HEK293T (cell line): Measurements from ENCODE around the gene RNF32.
"Not testable (repeated sequence)": the region's sequence is repeated elsewhere in the genome, so short reads cannot be mapped to it uniquely, and the experiment has no call there.

Experiments
- ARNT ChIP-seq: fragments of 450-650 bp; IDR thresholded peaks from 2 replicates; pipeline ENCODE4 v1.6.1; 2017; ENCODE audit warnings: mild to moderate bottlenecking
- BHLHE40 ChIP-seq: fragments of 450-650 bp; IDR thresholded peaks from 2 replicates; pipeline ENCODE4 v1.6.1; 2016; ENCODE audit warnings: mild to moderate bottlenecking, moderate library complexity, borderline replicate concordance
- CTBP1 ChIP-seq: fragments of 450-650 bp; IDR thresholded peaks from 2 replicates; pipeline ENCODE4 v1.6.1; 2016; ENCODE audit warnings: borderline replicate concordance
- FOXA1 ChIP-seq: fragments of 450-650 bp; IDR thresholded peaks from 2 replicates; pipeline ENCODE4 v1.6.1; 2016; ENCODE audit warnings: mild to moderate bottlenecking
- FOXK2 ChIP-seq: fragments of 450-650 bp; IDR thresholded peaks from 2 replicates; pipeline ENCODE4 v1.6.1; 2016; ENCODE audit warnings: mild to moderate bottlenecking
- FOXM1 ChIP-seq: fragments of 450-650 bp; IDR thresholded peaks from 2 replicates; pipeline ENCODE4 v1.6.1; 2017; ENCODE audit warnings: mild to moderate bottlenecking, borderline replicate concordance
- HDGF ChIP-seq: fragments of 450-650 bp; IDR thresholded peaks from 2 replicates; pipeline ENCODE4 v1.6.1; 2017; ENCODE audit warnings: antibody characterized with exemption, borderline replicate concordance
- L3MBTL2 ChIP-seq: fragments of 450-650 bp; conservative IDR thresholded peaks from 2 replicates; pipeline ENCODE4 v1.6.1; 2016; ENCODE audit warnings: mild to moderate bottlenecking
- LEF1 ChIP-seq: fragments of 450-650 bp; IDR thresholded peaks from 2 replicates; pipeline ENCODE4 v1.6.1; 2017; ENCODE audit warnings: mild to moderate bottlenecking, borderline replicate concordance
- NFRKB ChIP-seq: fragments of 450-650 bp; IDR thresholded peaks from 2 replicates; pipeline ENCODE4 v1.6.1; 2016; ENCODE audit warnings: mild to moderate bottlenecking, moderate library complexity
- SP1 ChIP-seq: fragments of 450-650 bp; IDR thresholded peaks from 2 replicates; pipeline ENCODE4 v1.6.1; 2017
- TARDBP ChIP-seq: fragments of 450-650 bp; IDR thresholded peaks from 2 replicates; pipeline ENCODE4 v1.6.1; 2016
- ZNF384 ChIP-seq: fragments of 450-650 bp; IDR thresholded peaks from 2 replicates; pipeline ENCODE4 v1.6.1; 2016
- TF ChIP-seq, protein P1 (sequence below): fragments of 450-650 bp; IDR thresholded peaks from 2 replicates; pipeline ENCODE4 v1.6.1; 2016

DNA sequence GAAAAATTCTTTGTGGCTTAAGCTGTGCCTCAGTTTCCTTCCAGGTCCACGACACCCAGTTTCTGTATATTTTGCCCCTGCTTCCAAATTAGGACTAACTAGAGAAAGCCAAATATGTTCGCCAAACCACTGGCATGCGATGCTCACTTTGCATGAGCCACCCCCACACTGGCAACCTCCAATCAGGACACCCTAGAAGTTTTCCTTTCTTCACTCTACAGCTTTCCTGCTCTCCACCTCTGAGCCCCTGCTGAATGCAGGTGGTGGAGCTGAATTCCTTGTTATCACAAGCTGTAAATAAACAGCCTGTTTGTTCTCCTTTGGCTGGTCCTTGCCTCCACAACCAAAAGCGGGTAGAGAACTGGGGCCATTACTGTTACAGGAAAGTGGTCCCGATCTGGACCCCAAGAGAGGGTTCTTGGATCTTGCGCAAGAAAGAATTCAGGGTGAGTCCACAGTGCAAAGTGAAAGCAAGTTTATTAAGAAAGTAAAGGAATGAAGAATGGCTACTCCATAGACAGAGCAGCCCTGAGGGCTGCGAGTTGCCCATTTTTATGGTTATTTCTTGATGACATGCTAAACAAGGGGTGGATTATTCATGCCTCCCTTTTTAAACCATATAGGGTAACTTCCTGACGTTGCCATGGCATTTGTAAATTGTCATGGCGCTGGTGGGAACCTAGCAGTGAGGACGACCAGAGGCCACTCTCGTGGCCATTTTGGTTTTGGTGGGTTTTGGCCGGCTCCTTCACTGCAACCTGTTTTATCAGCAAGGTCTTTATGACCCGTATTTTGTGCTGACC is 20.9 kb upstream of the RNF32 start:
- TF ChIP-seq ARNT, BHLHE40, FOXM1, SP1, FOXK2, NFRKB, HDGF, FOXA1, L3MBTL2, CTBP1, LEF1, TARDBP, ZNF384: not testable (repeated sequence)
- TF ChIP-seq, protein P1, sequence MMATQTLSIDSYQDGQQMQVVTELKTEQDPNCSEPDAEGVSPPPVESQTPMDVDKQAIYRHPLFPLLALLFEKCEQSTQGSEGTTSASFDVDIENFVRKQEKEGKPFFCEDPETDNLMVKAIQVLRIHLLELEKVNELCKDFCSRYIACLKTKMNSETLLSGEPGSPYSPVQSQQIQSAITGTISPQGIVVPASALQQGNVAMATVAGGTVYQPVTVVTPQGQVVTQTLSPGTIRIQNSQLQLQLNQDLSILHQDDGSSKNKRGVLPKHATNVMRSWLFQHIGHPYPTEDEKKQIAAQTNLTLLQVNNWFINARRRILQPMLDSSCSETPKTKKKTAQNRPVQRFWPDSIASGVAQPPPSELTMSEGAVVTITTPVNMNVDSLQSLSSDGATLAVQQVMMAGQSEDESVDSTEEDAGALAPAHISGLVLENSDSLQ: not testable (repeated sequence)
